GM18511 (cell line): ENCODE measurements around the gene FAM124B.
"Not testable (repeated sequence)": the region's sequence is repeated elsewhere in the genome, so short reads cannot be mapped to it uniquely, and the experiment has no call there.

ENCODE experiments used
- ATAC-seq: cut with Tn5 transposase; IDR thresholded peaks from one replicate; pipeline ENCODE4 v1.9.1; 2021; ENCODE audit warnings: mild to moderate bottlenecking, moderate library complexity; ENCODE audit not compliant: unreplicated experiment

The FAM124B gene

GRCh38 chr2:224416656-224417360, 14.9 kb upstream of the FAM124B start:
- no peak for ATAC-seq

- no peak for ATAC-seq
These were observed 11.5 kb upstream of the FAM124B start for GRCh38 chr2:224413381-224413780.

- no peak for ATAC-seq
These were observed 10.5 kb upstream of the FAM124B start for GRCh38 chr2:224412141-224413015.

GRCh38 chr2:224410946-224411561, 9.1 kb upstream of the FAM124B start:
- ATAC-seq: no peak

GRCh38 chr2:224408676-224409075, 6.8 kb upstream of the FAM124B start:
- ATAC-seq: no peak

- ATAC-seq: no peak
These were observed 5.4 kb upstream of the FAM124B start for GRCh38 chr2:224407241-224407701.

GRCh38 chr2:224405841-224406370, 4.0 kb upstream of the FAM124B start:
- ATAC-seq: no peak

- ATAC-seq: peak; percentile 68
These were observed 3.5 kb upstream of the FAM124B start for GRCh38 chr2:224405412-224405811.

- no peak for ATAC-seq
These were observed 2.9 kb upstream of the FAM124B start for GRCh38 chr2:224404796-224405195.

GRCh38 chr2:224403657-224404056, 1.8 kb upstream of the FAM124B start:
- no peak for ATAC-seq

GRCh38 chr2:224400886-224401632, 848 bp downstream of the FAM124B start:
- ATAC-seq: no peak

- ATAC-seq: no peak
These were observed 1.6 kb downstream of the FAM124B start for GRCh38 chr2:224400174-224400810.

GRCh38 chr2:224398289-224398688, 3.6 kb downstream of the FAM124B start:
- no peak for ATAC-seq

GRCh38 chr2:224397100-224397499, 4.8 kb downstream of the FAM124B start:
- ATAC-seq: not testable (repeated sequence)

GRCh38 chr2:224395620-224396390, 6.1 kb downstream of the FAM124B start:
- no peak for ATAC-seq

- no peak for ATAC-seq
These were observed 8.6 kb downstream of the FAM124B start for GRCh38 chr2:224393157-224393872.

GRCh38 chr2:224392545-224392944, 9.4 kb downstream of the FAM124B start:
- no peak for ATAC-seq

- no peak for ATAC-seq
These were observed 12.6 kb downstream of the FAM124B start for GRCh38 chr2:224389317-224389716.

- ATAC-seq: no peak
These were observed 15.0 kb downstream of the FAM124B start for GRCh38 chr2:224386876-224387275.
